GM12874 (cell line): ENCODE measurements around the gene KRT32.

Experiments
- CTCF ChIP-seq: IDR thresholded peaks from 2 replicates; pipeline ENCODE4 v1.5.1; 2011; ENCODE audit warnings: low read depth, mild to moderate bottlenecking, control low read depth, low read length, moderate library complexity; ENCODE audit not compliant: insufficient read depth

The KRT32 gene

GRCh38 chr17:41466988-41467387 lies at the start of gene KRT32:
KRT32 (minus strand) TSS chr17:41467386; CDS start chr17:41467325, 61 bp downstream.
- no peak for TF ChIP-seq CTCF

DNA sequence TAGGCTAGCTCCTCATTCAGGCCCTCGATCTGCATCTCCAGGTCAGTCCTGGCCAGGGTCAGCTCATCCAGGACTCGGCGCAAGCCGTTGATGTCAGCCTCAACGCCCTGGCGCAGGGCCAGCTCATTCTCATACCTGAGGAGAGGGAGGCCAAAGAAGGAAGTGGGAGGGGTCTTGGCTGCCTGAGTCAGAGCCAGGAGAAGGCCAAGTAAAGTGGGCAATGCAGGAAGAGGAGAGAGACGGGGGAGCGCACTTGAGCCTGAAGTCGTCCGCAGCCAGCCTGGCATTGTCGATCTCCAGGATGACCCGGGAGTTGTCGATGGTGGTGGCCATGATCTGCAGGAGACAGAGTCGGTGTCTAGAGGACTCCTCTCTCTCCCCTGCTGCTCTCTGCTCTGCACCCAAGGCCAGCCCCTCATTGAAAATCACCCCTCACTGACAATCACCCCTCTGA lies 49.7 kb upstream of the KRT32 start:
- TF ChIP-seq CTCF, result no peak

GRCh38 chr17:41516147-41516829 lies 49.1 kb upstream of the KRT32 start:
- no peak for TF ChIP-seq CTCF

GRCh38 chr17:41513168-41513547 lies 46.0 kb upstream of the KRT32 start:
- TF ChIP-seq CTCF, result no peak

GRCh38 chr17:41512546-41513167 lies 45.5 kb upstream of the KRT32 start:
- TF ChIP-seq CTCF, result no peak

DNA sequence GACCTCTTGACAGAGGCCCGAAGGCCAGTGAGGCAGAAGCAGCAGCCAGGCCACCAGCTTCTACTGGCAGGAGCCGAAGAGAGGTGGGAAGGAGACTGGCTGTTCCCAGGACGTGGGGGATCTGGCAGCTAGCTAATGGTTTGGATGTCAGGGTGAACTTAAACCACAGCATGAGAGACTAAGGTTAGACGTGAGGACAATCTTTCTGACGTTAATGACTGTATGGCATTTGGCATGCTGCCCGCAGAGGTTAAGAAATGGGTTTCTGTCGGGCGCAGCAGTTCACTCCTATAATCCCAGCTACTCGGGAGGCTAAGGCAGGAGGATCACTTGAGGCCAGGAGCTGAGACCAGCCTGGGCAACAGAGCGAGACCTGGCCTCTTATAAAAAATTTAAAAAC lies 44.5 kb upstream of the KRT32 start:
- no peak for TF ChIP-seq CTCF

DNA sequence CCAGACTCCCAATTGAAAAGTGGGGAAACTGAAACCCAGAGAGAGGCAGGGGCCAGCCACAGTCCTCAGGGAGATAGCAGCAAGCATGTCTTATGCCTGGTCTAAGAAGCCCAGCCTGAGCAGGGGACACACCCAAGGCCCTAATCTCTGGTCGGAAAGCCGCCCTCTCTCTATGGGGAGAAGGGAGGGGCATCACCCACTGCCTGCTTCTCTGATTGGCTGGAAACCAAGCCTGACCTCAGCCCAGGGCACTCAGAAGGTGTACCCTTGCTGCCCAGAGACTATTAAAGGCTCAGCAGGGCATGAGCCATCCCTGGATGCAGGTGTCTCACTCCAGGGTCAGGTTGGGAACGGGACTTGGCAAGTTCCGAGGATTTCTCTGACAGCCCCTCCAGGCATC lies 43.9 kb upstream of the KRT32 start:
- no peak for TF ChIP-seq CTCF
